ENCODE data around the gene EPB41L2.

DNA sequence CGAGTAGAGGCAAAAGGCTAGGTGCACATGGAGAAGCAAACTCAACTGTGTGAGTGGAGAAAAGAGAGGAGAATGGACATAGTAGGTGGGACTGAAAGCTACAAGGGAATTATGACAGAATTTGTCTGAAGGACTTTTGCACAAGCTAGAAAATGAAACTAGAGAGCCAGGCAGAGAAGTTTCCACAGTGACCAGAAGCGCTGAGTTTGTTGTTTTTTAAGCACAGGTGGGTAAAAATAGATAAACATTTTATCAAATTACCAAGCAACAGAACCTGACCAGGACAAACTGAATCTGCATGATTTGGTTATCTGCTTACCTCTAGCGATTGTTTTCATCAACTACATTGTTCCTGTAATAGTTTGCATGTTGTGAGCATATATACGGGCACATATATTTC lies 197.3 kb downstream of the EPB41L2 start:
- TF ChIP-seq E2F4 (CRISPR knock-in tag; IDR thresholded peaks at IDR 0.05; ENCODE audit: borderline replicate concordance, low read depth) (no peak), CTCF (IDR thresholded peaks at IDR 0.05) (no peak)
